ENCODE results near the gene COX7A2L.

- no peak for TF ChIP-seq REST (IDR thresholded peaks at IDR 0.05; ENCODE audit: insufficient read depth in 1 of 2, low read depth in 2 of 2, low read length in 2 of 2)
- no peak for TF ChIP-seq FOXP2 (optimal IDR thresholded peaks at IDR 0.05; ENCODE audit: borderline replicate concordance, extremely low read depth, extremely low read length, insufficient read depth)
- TF ChIP-seq POLR2AphosphoS5 (IDR thresholded peaks at IDR 0.05; ENCODE audit: low read depth, low read length): no peak
- TF ChIP-seq TAF1 (IDR thresholded peaks at IDR 0.05; ENCODE audit: borderline replicate concordance, insufficient read depth, low read length): no peak
- no peak for TF ChIP-seq SIN3A (IDR thresholded peaks at IDR 0.05; ENCODE audit: borderline replicate concordance, insufficient read depth, low read length)
Observed at GRCh38 chr2:42328923-42329322, 32.1 kb downstream of the COX7A2L start.
